Stimulated activated naive B cell treated with anti-CD40 and anti-IgM and Interleukin-4, amounts not matched to agents 10 μg/mL and 1 μg/mL and 100 μg/mL, for 72 hours (primary cell): ENCODE data around the gene RPL36AL.
"Not testable (repeated sequence)": the region's sequence is repeated elsewhere in the genome, so short reads cannot be mapped to it uniquely, and the experiment has no call there.

ENCODE experiments used
- ATAC-seq, 2 donors: fragments of 150-1000 bp; cut with Tn5 transposase; replicated peaks; 2 replicates each; pipeline ENCODE4 v1.10.0; 2021; ENCODE audit warnings: moderate library complexity in 1 of 2
- DNase-seq: peaks from one replicate; pipeline ENCODE4 v3.0.0; 2021
- H3K27ac Mint-ChIP-seq: one replicate; pipeline ENCODE4 v1.8.0; 2022; ENCODE audit warnings: mild to moderate bottlenecking, mixed read lengths
- H3K27me3 Mint-ChIP-seq, 2 donors: one replicate each; pipeline ENCODE4 v1.8.0; 2022; ENCODE audit warnings: mixed read lengths in 2 of 2
- H3K36me3 Mint-ChIP-seq, 2 donors: one replicate each; pipeline ENCODE4 v1.8.0; 2022; ENCODE audit warnings: mixed read lengths in 2 of 2, mild to moderate bottlenecking in 1 of 2
- H3K4me1 Mint-ChIP-seq, 2 donors: one replicate each; pipeline ENCODE4 v1.8.0; 2022; ENCODE audit warnings: mixed read lengths in 2 of 2, mild to moderate bottlenecking in 1 of 2
- H3K4me3 Mint-ChIP-seq, 2 donors: one replicate each; pipeline ENCODE4 v1.8.0; 2022; ENCODE audit warnings: mild to moderate bottlenecking in 2 of 2, mixed read lengths in 2 of 2, moderate library complexity in 1 of 2
- H3K9me3 Mint-ChIP-seq, 2 donors: one replicate each; pipeline ENCODE4 v1.8.0; 2022; ENCODE audit warnings: mixed read lengths in 2 of 2, mild to moderate bottlenecking in 1 of 2

The RPL36AL gene

GRCh38 chr14:49598485-49599300 lies 21.7 kb downstream of the RPL36AL start, which contains the start of gene LRR1:
LRR1 (plus strand) TSS chr14:49598940; CDS start chr14:49599021, 81 bp downstream.
- Mint-ChIP-seq H3K27me3 (no peaks in the 10 kb centered on the region), H3K27ac (peak within 1 kb of the TSS; percentile 100), H3K36me3 (peaks cover 6 to 12% of the 10 kb centered on the region in 2 donors), H3K9me3 (no peaks in the 10 kb centered on the region), H3K4me3 (peak within 1 kb of the TSS; percentile 96 to 97), H3K4me1 (peaks cover 19 to 50% of the 10 kb centered on the region in 2 donors)
- DNase-seq (peak; percentile 88), ATAC-seq (peak; percentile 76 to 82)

- H3K9me3 Mint-ChIP-seq = no peaks in the 10 kb centered on the region
- DNase-seq (no peak), ATAC-seq (no peak)
- H3K36me3 Mint-ChIP-seq = peaks cover 6 to 12% of the 10 kb centered on the region in 2 donors
- H3K4me3 Mint-ChIP-seq = peak overlapping the region; percentile 96 to 97
- peak overlapping the region; percentile 100 for H3K27ac Mint-ChIP-seq
- peaks cover 19 to 50% of the 10 kb centered on the region in 2 donors for H3K4me1 Mint-ChIP-seq
- H3K27me3 Mint-ChIP-seq = no peaks in the 10 kb centered on the region
Observed at GRCh38 chr14:49598189-49598484, 22.3 kb downstream of the RPL36AL start.

- no peak overlapping the region for H3K4me3 Mint-ChIP-seq
- peaks cover 0 to 7% of the 10 kb centered on the region in 2 donors for H3K36me3 Mint-ChIP-seq
- ATAC-seq (no peak), DNase-seq (no peak)
- H3K27me3 Mint-ChIP-seq = no peaks in the 10 kb centered on the region
- H3K9me3 Mint-ChIP-seq = no peaks in the 10 kb centered on the region
- peak overlapping the region; percentile 65 for H3K27ac Mint-ChIP-seq
- peaks cover 15 to 42% of the 10 kb centered on the region in 2 donors for H3K4me1 Mint-ChIP-seq
Observed at GRCh38 chr14:49594347-49595091, 25.9 kb downstream of the RPL36AL start.

- no peaks in the 10 kb centered on the region for H3K9me3 Mint-ChIP-seq
- H3K4me3 Mint-ChIP-seq = no peak overlapping the region
- DNase-seq (no peak), ATAC-seq (no peak)
- H3K27me3 Mint-ChIP-seq = no peaks in the 10 kb centered on the region
- H3K4me1 Mint-ChIP-seq = peaks cover 15 to 40% of the 10 kb centered on the region in 2 donors
- H3K27ac Mint-ChIP-seq = no peak overlapping the region
- no peaks in the 10 kb centered on the region for H3K36me3 Mint-ChIP-seq
Observed at GRCh38 chr14:49593016-49593415, 27.4 kb downstream of the RPL36AL start.

GRCh38 chr14:49589387-49589786 lies 31.0 kb downstream of the RPL36AL start:
- Mint-ChIP-seq H3K4me3 (no peak overlapping the region), H3K27me3 (no peaks in the 10 kb centered on the region), H3K9me3 (no peaks in the 10 kb centered on the region), H3K4me1 (peaks cover 7 to 14% of the 10 kb centered on the region in 2 donors), H3K36me3 (peaks cover 19 to 22% of the 10 kb centered on the region in 2 donors), H3K27ac (no peak overlapping the region)
- ATAC-seq (no peak), DNase-seq (no peak)

GRCh38 chr14:49586673-49587460 lies 33.6 kb downstream of the RPL36AL start:
- Mint-ChIP-seq H3K9me3 (peaks cover 0 to 1% of the 10 kb centered on the region in 2 donors), H3K27me3 (no peaks in the 10 kb centered on the region), H3K4me3 (peak overlapping the region; percentile 97 to 98), H3K27ac (peak overlapping the region; percentile 100), H3K36me3 (peaks cover 35 to 44% of the 10 kb centered on the region in 2 donors), H3K4me1 (peaks cover 19 to 34% of the 10 kb centered on the region in 2 donors)
- peak; percentile 26 to 45 for ATAC-seq
- no peak for DNase-seq

GRCh38 chr14:49585803-49586672 lies 34.4 kb downstream of the RPL36AL start, which contains the start of gene RPS29:
RPS29 (minus strand) TSS chr14:49586380; CDS start chr14:49586346, 34 bp downstream.
- Mint-ChIP-seq H3K9me3 (peaks cover 0 to 1% of the 10 kb centered on the region in 2 donors), H3K4me3 (peak within 1 kb of the TSS; percentile 97 to 98), H3K27ac (peak within 1 kb of the TSS; percentile 100), H3K4me1 (peaks cover 27 to 42% of the 10 kb centered on the region in 2 donors), H3K27me3 (no peaks in the 10 kb centered on the region), H3K36me3 (peaks cover 43 to 52% of the 10 kb centered on the region in 2 donors)
- ATAC-seq (peak; percentile 91 to 93), DNase-seq (peak; percentile 97)

- H3K9me3 Mint-ChIP-seq, ATAC-seq, DNase-seq, H3K27me3 Mint-ChIP-seq: not testable (repeated sequence)
- Mint-ChIP-seq H3K4me1 (peaks cover 29 to 48% of the 10 kb centered on the region in 2 donors), H3K36me3 (peaks cover 45 to 57% of the 10 kb centered on the region in 2 donors), H3K27ac (peak overlapping the region; percentile 100), H3K4me3 (peak overlapping the region; percentile 97 to 98)
Observed at GRCh38 chr14:49584981-49585640, 35.3 kb downstream of the RPL36AL start.

- H3K4me3 Mint-ChIP-seq = peak overlapping the region; percentile 97 to 98
- peaks cover 32 to 53% of the 10 kb centered on the region in 2 donors for H3K4me1 Mint-ChIP-seq
- ATAC-seq (no peak), DNase-seq (no peak)
- peaks cover 50 to 65% of the 10 kb centered on the region in 2 donors for H3K36me3 Mint-ChIP-seq
- H3K27ac Mint-ChIP-seq = peak overlapping the region; percentile 100
- H3K9me3 Mint-ChIP-seq = peaks cover 0 to 1% of the 10 kb centered on the region in 2 donors
- H3K27me3 Mint-ChIP-seq = no peaks in the 10 kb centered on the region
Observed at GRCh38 chr14:49584058-49584457, 36.4 kb downstream of the RPL36AL start.

GRCh38 chr14:49583629-49584028 lies 36.8 kb downstream of the RPL36AL start:
- no peaks in the 10 kb centered on the region for H3K27me3 Mint-ChIP-seq
- peak overlapping the region; percentile 97 to 98 for H3K4me3 Mint-ChIP-seq
- ATAC-seq (no peak), DNase-seq (no peak)
- H3K4me1 Mint-ChIP-seq = peaks cover 32 to 56% of the 10 kb centered on the region in 2 donors
- peaks cover 0 to 1% of the 10 kb centered on the region in 2 donors for H3K9me3 Mint-ChIP-seq
- peak overlapping the region; percentile 100 for H3K27ac Mint-ChIP-seq
- H3K36me3 Mint-ChIP-seq = peaks cover 50 to 65% of the 10 kb centered on the region in 2 donors

GRCh38 chr14:49582113-49582977 lies 38.1 kb downstream of the RPL36AL start:
- H3K4me3 Mint-ChIP-seq = peak overlapping the region; percentile 8 to 30
- H3K36me3 Mint-ChIP-seq = peaks cover 57 to 72% of the 10 kb centered on the region in 2 donors
- peaks cover 35 to 57% of the 10 kb centered on the region in 2 donors for H3K4me1 Mint-ChIP-seq
- no peak for DNase-seq
- peak overlapping the region; percentile 89 for H3K27ac Mint-ChIP-seq
- no peak for ATAC-seq
- peaks cover 0 to 1% of the 10 kb centered on the region in 2 donors for H3K9me3 Mint-ChIP-seq
- H3K27me3 Mint-ChIP-seq = no peaks in the 10 kb centered on the region
